Activated T-cell treated with anti-CD3 and anti-CD28 coated beads, Interleukin-2, amount 50 U/mL, for 4 hours (primary cell): ENCODE results near the gene ARRDC2. TPM values are rescaled to one million over a fixed set of nuclear protein-coding genes. Genes with fewer than 3 reads are reported as not detected.

Experiments
- ATAC-seq, 2 donors: fragments of 200-7000 bp; cut with Tn5 transposase; one replicate each; pipeline ENCODE4 v1.10.0; 2021
- DNase-seq: peaks from one replicate; pipeline ENCODE4 v3.0.0-alpha.2; 2020
- H3K27me3 Mint-ChIP-seq: one replicate; pipeline ENCODE4 v1.8.0; 2021; ENCODE audit warnings: low read depth, mixed read lengths
- H3K36me3 Mint-ChIP-seq: one replicate; pipeline ENCODE4 v1.8.0; 2022; ENCODE audit warnings: mixed read lengths; ENCODE audit not compliant: insufficient read depth
- H3K4me1 Mint-ChIP-seq: one replicate; pipeline ENCODE4 v1.8.0; 2021; ENCODE audit warnings: low read depth, mixed read lengths
- H3K4me3 Mint-ChIP-seq: one replicate; pipeline ENCODE4 v1.8.0; 2021; ENCODE audit warnings: mild to moderate bottlenecking, moderate library complexity, mixed read lengths
- H3K9me3 Mint-ChIP-seq: one replicate; pipeline ENCODE4 v1.8.0; 2021; ENCODE audit warnings: mixed read lengths
- total RNA-seq, 3 donors: library from RNA; stranded (reverse); gene quantifications; one replicate each; pipeline ENCODE4 v1.2.1, GENCODE V29; 2021

ARRDC2 gene
- total RNA-seq, result 10 to 100 TPM; 19.4 to 24.4 (median 22.4) TPM

DNA sequence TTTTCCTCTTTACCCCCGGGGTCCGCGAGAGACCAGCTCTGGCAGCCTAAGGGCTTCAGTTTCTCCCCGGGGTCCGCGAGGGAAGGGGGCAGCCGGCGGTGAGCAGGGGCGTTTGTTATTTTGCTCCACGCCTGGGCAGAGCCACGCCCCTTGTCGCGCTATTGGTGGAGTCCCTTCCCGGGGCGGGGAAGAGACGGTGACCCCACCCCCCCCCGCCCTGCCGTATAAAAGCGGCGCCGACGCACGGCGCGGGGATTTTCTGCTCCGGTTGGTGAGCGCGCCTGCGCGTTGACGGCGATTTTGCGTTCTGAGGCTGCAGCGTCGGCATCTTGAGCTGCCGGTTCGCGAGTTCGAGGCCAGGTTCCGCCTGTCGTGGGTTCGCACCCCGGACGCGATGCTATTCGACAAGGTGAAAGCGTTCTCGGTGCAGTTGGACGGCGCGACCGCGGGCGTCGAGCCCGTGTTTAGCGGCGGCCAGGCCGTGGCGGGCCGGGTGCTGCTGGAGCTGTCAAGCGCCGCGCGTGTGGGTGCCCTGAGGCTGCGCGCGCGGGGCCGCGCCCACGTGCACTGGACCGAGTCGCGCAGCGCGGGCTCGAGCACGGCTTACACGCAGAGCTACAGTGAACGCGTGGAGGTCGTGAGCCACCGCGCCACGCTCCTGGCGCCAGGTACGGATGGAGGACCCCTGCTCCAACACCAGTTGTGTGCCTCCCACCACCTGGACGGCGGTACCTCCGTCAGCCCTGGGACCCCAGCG, at the start of gene ARRDC2:
Gene ARRDC2, plus strand, starts transcription at position 254 of the 757 bp plus-strand sequence. Its CDS starts 141 bp downstream, at position 395.
- peak; percentile 85 to 86 for ATAC-seq
- Mint-ChIP-seq H3K4me1 (peaks cover 42% of the 10 kb centered on the region), H3K27me3 (no peaks in the 10 kb centered on the region), H3K4me3 (peak within 1 kb of the TSS; percentile 87), H3K36me3 (peaks cover 13% of the 10 kb centered on the region), H3K9me3 (no peaks in the 10 kb centered on the region)
- peak; percentile 85 for DNase-seq

DNA sequence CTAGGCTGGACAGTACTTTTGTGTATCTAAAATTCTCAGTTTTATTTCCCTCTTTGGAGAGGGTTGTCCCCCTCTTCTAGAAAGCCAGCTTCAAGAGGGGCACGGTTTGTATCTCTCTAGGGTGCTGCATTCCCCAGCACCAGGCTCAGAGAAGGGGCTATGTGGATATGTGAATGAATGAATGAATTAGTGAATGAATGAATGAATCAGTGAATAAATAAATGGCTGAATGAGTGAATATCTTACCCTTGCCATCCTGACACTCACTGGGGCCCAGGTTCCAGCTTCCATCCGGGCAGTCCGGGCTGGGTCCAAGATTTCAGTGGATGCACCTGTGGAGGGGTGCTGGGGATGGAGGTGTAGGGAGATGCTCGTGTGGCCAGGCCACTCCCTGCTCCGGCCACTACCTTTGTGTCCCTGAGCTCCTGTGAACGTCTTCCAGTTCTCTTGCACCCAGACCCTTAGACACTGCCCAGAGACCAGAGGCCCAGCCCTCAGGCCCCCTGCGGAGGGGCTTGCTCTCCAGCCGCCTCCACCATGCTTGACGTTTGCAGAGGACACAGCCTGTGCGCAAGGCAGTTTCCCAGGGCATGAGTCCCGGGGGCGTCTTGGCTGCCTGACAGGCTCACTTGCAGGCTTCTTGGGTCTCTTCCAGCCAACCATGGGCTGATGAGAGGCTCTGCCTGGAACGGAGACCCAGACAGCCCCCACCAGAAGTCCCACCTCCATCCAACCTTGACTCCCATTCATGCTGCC, 43.9 kb upstream of the ARRDC2 start:
- Mint-ChIP-seq H3K4me1 (peaks cover 4% of the 10 kb centered on the region), H3K4me3 (no peak overlapping the region), H3K36me3 (no peaks in the 10 kb centered on the region), H3K27me3 (peaks cover 42% of the 10 kb centered on the region), H3K9me3 (no peaks in the 10 kb centered on the region)
- ATAC-seq, result no peak
- no peak for DNase-seq

DNA sequence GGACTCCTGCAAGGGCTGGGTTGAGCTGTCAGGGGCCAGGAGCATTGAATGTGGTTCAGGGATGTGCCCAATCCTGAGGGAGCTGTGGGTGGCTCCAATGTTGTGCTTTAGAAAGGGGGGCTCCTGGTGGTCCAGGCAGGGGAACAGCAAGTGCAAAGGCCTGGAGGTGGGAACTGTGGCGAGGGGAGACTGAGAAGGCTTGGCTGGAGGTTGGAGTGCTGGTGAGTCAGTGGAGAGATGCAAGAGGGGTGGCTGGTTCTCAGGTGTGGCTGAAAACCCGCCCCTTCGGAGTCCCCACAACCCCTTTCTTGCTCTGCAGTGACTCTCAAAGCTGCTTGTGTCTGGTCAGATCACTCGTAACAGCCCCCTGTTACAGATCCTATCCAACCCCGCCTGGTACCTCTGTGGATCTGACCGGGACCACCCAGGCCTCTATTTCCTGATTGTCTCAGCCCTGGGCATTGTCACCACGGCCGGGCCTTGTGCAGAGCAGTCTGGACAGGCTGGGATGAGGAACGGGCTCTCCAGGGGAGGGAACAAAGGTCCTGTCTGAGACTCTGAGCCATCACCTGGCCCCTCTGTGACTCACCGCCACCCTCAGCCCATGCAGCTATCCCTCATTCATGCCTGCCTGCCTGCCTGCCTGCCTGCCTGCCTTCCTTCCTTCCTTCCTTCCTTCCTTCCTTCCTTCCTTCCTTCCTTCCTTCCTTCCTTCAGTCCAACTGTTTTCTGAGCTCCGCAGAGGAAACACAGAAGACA, 42.4 kb upstream of the ARRDC2 start:
- Mint-ChIP-seq H3K4me1 (peaks cover 4% of the 10 kb centered on the region), H3K4me3 (no peak overlapping the region), H3K36me3 (no peaks in the 10 kb centered on the region), H3K27me3 (peaks cover 42% of the 10 kb centered on the region), H3K9me3 (no peaks in the 10 kb centered on the region)
- DNase-seq (no peak), ATAC-seq (peak; percentile 21 to 25)

DNA sequence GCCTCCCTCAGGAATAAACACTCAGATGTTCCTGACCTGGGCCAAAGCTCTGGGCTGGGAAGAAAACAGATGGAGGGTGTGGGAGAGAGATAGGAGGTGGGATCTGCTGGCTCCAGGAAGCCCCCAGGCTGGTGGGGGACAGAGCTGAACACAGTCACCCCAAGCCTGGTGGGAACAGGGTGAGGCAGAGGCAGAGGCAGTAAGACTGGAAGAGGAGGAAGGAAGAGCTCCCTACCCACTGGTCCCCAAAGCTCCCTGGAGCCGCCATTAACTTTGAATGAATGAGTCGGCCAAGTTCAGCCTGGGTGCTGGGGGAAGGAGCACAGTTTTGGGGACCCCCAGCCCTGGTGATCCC, 41.9 kb upstream of the ARRDC2 start:
- H3K27me3 Mint-ChIP-seq, result peaks cover 42% of the 10 kb centered on the region

DNA sequence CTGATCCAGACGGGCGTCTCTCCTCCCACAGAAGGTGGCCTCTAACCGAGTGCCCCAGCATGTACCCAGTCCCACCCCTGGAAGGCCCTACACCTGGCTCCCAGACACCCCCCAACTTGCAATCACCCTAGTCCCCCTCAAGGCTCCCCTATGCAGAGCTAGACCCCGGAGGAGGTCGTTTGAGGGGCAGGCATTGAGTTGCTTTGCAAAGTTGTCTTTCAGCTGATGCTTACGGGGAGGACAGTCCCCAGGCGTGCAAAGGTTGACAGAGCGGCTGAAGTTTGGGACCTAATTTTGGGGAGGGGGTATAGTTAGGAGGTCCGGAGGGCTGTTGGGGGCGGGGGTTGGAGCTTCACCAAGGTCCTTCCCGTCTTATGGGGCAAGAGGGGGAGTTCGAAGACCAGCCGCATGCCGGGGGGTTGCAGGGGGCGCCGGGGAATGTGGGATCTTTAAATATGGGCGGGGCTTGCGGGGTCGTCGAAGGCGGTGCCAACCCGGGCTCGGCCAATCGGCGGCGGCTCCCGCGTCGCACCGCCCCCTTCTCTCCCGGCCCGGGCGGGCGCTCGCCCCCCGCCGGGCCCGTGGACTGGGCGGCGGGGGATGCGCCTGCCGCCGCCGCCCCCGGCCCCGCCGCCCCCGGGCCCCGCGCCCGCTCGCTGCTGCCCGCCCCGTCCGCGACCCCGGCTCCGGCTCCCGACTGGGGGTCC, 41.3 kb upstream of the ARRDC2 start, which contains the start of gene KCNN1:
Gene KCNN1, plus strand, starts transcription at position 558 of the 707 bp plus-strand sequence. CDS start 6,782 bp downstream, outside the sequence.
- ATAC-seq, result peak in 1 of 2 donors; percentile 52
- peaks cover 42% of the 10 kb centered on the region for H3K27me3 Mint-ChIP-seq
- no peak for DNase-seq
- peaks cover 4% of the 10 kb centered on the region for H3K4me1 Mint-ChIP-seq
- no peaks in the 10 kb centered on the region for H3K36me3 Mint-ChIP-seq
- H3K4me3 Mint-ChIP-seq, result peak within 1 kb of the TSS; percentile 42
- H3K9me3 Mint-ChIP-seq, result no peaks in the 10 kb centered on the region

More for the DNA sequence above, 41.9 kb upstream of the ARRDC2 start:
- Mint-ChIP-seq H3K4me3 (no peak overlapping the region), H3K9me3 (no peaks in the 10 kb centered on the region), H3K36me3 (no peaks in the 10 kb centered on the region), H3K4me1 (peaks cover 4% of the 10 kb centered on the region)
- DNase-seq, result no peak
- no peak for ATAC-seq

DNA sequence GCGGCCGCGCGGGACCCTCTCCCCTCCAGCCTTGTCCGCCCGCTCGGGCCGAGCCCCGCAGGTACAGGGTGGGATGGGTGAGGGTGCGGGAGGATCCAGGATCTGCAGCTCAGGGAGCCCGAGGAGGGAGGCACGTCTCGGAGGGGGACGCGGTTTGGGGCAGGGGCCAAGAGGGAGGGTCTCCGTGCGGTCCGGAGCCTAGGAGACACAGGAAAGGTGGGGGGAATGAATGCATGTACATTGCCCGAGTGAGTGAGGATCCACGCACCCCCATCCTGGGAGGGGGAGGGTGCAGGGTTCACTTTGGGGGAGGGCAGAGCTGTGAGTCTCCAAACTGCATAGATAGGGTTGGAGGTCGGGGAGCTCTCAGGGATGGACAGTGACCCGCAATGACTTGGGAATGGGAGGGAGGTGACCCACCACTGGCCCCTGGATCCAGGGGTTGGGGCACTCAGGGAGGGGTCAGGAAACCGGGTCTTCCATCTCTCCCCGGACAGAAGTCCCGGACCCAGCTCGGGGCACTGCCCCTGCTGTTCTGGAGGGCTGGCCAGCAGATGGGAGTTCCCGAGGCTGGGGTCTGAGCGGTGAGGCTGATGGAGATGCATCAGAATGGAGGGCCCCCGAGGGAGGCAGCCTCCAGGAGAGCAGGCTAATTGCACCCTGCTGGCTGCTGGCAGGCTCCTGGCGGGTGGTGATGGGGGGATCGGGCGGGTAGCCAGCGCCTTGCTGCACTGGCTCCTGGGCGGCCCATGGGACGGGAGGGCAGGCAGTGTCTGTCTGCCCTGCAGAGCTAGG, 40.5 kb upstream of the ARRDC2 start:
- peaks cover 42% of the 10 kb centered on the region for H3K27me3 Mint-ChIP-seq

DNA sequence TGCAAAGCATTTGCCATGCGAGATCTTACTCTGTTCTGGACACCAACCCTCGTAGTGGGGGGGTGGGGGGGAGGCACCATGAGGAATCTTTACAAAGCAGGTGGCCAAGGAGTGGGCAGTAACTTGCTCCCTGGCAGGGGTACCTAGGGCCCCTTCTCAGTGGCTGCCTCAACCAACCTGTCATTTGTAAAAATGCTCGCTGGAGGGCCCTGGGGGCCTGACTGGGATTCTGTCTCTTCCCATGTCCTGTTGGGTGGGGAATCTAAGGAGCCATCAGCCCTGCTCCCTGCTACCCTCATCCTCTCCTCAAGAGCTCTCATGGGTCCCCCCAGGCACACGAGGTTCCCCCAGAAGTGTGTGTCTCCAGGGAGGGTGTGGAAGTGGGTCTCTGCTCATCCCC, 39.6 kb upstream of the ARRDC2 start:
- H3K27me3 Mint-ChIP-seq, result peaks cover 44% of the 10 kb centered on the region
- no peaks in the 10 kb centered on the region for H3K36me3 Mint-ChIP-seq
- ATAC-seq (no peak), DNase-seq (no peak)
- peaks cover 4% of the 10 kb centered on the region for H3K4me1 Mint-ChIP-seq
- H3K9me3 Mint-ChIP-seq, result no peaks in the 10 kb centered on the region
- no peak overlapping the region for H3K4me3 Mint-ChIP-seq

More for the DNA sequence above, 40.5 kb upstream of the ARRDC2 start:
- H3K36me3 Mint-ChIP-seq, result no peaks in the 10 kb centered on the region
- H3K4me3 Mint-ChIP-seq, result peak overlapping the region; percentile 37
- ATAC-seq (no peak), DNase-seq (no peak)
- peaks cover 4% of the 10 kb centered on the region for H3K4me1 Mint-ChIP-seq
- no peaks in the 10 kb centered on the region for H3K9me3 Mint-ChIP-seq

DNA sequence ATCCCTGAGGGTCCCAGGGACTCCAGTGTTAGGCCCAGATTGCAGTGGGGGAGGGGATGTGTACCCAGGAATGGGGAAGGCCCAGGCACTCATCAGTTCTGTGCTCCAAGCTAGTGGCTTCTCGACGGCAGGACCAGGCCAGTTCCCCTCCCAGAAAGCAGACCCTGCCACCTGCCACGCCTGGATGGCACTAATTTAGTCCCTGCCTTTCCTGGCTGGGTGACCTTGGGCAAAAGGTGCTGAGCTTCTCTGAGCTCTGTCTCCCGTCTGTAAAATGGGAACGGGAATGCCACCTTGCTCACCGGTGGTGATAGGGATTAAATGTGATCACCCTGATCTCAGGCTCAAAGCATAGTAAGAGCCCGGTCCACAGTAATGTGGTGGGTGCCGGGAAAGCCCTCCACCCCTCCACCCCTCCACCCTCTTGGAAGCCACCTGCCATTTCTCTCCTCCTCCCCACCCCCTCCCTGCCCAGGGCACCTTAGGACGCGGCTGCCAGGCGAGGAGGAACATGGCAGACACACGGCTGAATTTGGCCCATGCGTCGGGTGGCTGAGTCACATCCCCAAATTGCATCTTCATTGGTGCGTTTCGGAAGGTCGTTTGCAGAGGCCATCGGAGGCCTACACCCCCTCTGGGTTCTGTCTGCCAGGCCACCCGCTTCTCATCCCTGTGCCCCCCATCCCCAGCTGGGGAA, 38.7 kb upstream of the ARRDC2 start:
- H3K36me3 Mint-ChIP-seq, result no peaks in the 10 kb centered on the region
- DNase-seq (no peak), ATAC-seq (no peak)
- H3K4me1 Mint-ChIP-seq, result peaks cover 4% of the 10 kb centered on the region
- H3K4me3 Mint-ChIP-seq, result no peak overlapping the region
- peaks cover 36% of the 10 kb centered on the region for H3K27me3 Mint-ChIP-seq
- H3K9me3 Mint-ChIP-seq, result no peaks in the 10 kb centered on the region

DNA sequence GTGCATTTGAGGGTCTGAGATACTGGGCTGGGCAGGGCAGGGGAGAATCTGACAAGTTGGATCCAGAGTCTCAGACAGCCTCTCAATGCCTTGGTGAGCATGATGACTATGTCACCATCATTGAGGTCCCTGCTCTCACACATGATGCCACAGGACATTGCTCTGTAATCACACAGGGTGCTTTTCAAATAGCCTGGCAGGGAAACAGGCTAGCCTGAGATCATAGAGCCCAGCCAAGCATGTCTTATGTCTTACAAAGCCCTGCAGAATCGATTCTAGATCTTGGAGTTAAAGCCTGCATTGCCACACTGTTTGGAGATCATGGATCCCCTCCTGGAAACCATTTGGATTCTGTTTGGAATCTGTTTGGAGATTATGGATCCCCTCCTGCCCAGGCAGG, 35.7 kb upstream of the ARRDC2 start:
- Mint-ChIP-seq H3K36me3 (no peaks in the 10 kb centered on the region), H3K27me3 (peaks cover 11% of the 10 kb centered on the region)

DNA sequence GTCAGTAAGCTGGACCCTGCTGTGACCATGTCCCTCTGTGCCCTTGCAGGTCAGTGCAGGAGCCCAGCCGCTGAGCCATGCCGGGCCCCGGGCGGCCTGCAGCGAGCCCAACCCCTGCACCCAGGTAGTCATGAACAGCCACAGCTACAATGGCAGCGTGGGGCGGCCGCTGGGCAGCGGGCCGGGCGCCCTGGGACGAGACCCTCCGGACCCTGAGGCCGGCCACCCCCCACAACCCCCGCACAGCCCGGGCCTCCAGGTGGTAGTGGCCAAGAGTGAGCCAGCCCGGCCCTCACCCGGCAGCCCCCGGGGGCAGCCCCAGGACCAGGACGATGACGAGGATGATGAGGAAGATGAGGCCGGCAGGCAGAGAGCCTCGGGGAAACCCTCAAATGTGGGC, 34.2 kb upstream of the ARRDC2 start:
- Mint-ChIP-seq H3K27me3 (peaks cover 3% of the 10 kb centered on the region), H3K4me1 (no peaks in the 10 kb centered on the region), H3K9me3 (no peaks in the 10 kb centered on the region), H3K4me3 (no peak overlapping the region), H3K36me3 (no peaks in the 10 kb centered on the region)
- DNase-seq (no peak), ATAC-seq (no peak)

More for the DNA sequence above, 35.7 kb upstream of the ARRDC2 start:
- H3K4me3 Mint-ChIP-seq, result no peak overlapping the region
- H3K4me1 Mint-ChIP-seq, result peaks cover 2% of the 10 kb centered on the region
- DNase-seq, result no peak
- H3K9me3 Mint-ChIP-seq, result no peaks in the 10 kb centered on the region
- ATAC-seq, result no peak

DNA sequence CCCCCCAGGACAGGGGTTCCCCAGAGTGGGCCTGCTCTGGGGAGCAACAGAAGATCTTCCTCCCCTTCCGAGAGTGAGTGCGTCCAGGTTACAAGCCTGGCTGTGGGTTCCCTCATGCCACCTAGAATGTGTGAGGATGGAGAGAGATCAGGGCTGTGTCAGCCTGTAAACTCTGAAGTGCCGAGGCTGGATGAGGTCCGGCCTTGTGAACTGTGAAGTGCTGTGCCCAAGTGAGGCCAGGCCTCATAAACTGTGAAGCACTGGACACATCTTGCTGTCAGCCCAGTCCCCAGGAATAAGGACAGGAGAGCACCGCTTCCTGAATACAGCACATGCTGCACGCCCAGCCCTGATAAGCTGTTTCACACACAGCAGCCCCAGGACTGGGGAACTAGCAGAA, 33.4 kb upstream of the ARRDC2 start:
- Mint-ChIP-seq H3K36me3 (no peaks in the 10 kb centered on the region), H3K4me3 (no peak overlapping the region), H3K4me1 (no peaks in the 10 kb centered on the region), H3K9me3 (no peaks in the 10 kb centered on the region), H3K27me3 (peaks cover 6% of the 10 kb centered on the region)
- no peak for ATAC-seq
- DNase-seq, result no peak

DNA sequence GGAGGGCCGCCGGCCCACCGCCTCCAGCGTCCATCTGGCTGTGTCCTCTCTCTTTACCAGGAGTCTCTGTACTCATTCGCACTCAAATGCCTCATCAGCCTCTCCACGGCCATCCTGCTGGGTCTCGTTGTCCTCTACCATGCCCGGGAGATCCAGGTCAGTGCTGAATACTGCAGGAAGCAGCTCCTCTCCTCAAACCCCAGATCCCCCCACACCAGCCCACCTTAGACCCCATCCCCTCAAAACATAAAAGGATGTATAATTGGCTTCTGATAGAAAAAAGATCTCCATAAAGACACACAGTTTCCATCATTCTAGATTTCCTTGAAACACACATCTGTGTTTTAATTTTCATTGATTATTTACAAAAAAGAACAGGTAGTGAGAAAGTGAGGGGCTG, 32.9 kb upstream of the ARRDC2 start:
- no peak for ATAC-seq
- Mint-ChIP-seq H3K36me3 (no peaks in the 10 kb centered on the region), H3K27me3 (peaks cover 8% of the 10 kb centered on the region), H3K4me1 (no peaks in the 10 kb centered on the region), H3K9me3 (no peaks in the 10 kb centered on the region), H3K4me3 (no peak overlapping the region)
- no peak for DNase-seq

DNA sequence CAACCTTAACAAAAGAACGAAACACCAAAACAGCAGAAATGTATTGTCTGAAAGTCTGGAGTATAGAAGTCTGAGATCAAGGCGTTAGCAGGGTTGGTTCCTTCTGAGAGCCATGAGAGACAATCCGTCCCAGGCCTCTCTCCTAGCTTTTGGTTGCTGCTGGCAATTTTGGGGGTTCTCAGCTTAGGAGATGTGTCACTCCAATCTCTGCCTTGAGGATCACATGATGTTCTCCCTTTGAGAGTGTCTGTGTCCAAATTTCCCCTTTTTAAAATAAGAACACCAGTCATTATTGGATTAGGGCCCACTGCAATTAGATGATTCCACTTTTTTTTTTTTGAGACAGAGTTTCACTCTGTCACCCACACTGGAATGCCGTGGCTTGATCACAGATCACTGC, 30.9 kb upstream of the ARRDC2 start:
- H3K4me1 Mint-ChIP-seq, result peaks cover 3% of the 10 kb centered on the region
- DNase-seq (no peak), ATAC-seq (no peak)
- peaks cover 17% of the 10 kb centered on the region for H3K27me3 Mint-ChIP-seq
- H3K4me3 Mint-ChIP-seq, result no peak overlapping the region
- H3K9me3 Mint-ChIP-seq, result no peaks in the 10 kb centered on the region
- no peaks in the 10 kb centered on the region for H3K36me3 Mint-ChIP-seq
